Measurements from ENCODE around the gene THUMPD3. TPM values are rescaled to one million over a fixed set of nuclear protein-coding genes. Genes with fewer than 3 reads are reported as not detected.

THUMPD3 gene
- total and polyA plus RNA-seq, 11 donors, result 25.3 to 65.5 (median 51.5) TPM

DNA sequence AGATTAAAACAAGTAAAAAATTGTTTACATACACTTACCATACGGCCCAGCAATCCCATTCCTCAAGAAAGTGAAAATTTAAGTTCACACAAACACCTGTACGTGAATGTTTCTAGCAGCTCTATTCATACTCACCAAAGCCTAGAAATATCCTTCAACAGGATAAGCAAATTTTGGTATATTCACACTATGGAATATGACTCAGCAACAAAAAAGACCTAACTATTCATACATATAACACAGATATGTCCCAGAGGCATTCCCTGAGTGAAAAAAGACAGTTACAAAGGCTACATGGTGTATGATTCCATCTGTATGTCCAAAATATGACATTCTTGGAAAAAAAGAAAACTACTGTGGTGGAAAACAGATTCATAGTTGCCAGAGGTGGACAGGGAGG lies 40.1 kb upstream of the THUMPD3 start:
- DNase-seq (no peak), ATAC-seq (no peak)
- WGBS, 4 donors, result 94 to 95% (median 95%) methylated on average over 2 of the region's 2 CpGs
- Histone ChIP-seq H3K9me3 (no peaks in the 10 kb centered on the region), H3K4me1 (peaks cover 0 to 8% (median 0%) of the 10 kb centered on the region in 12 donors), H3K4me3 (no peak overlapping the region), H3K27ac (no peak overlapping the region), H3K36me3 (peaks cover 0 to 15% (median 0%) of the 10 kb centered on the region in 9 donors), H3K27me3 (no peaks in the 10 kb centered on the region)
- no peak for TF ChIP-seq POLR2A (IDR thresholded peaks at IDR 0.05)
- TF ChIP-seq, protein P1, sequence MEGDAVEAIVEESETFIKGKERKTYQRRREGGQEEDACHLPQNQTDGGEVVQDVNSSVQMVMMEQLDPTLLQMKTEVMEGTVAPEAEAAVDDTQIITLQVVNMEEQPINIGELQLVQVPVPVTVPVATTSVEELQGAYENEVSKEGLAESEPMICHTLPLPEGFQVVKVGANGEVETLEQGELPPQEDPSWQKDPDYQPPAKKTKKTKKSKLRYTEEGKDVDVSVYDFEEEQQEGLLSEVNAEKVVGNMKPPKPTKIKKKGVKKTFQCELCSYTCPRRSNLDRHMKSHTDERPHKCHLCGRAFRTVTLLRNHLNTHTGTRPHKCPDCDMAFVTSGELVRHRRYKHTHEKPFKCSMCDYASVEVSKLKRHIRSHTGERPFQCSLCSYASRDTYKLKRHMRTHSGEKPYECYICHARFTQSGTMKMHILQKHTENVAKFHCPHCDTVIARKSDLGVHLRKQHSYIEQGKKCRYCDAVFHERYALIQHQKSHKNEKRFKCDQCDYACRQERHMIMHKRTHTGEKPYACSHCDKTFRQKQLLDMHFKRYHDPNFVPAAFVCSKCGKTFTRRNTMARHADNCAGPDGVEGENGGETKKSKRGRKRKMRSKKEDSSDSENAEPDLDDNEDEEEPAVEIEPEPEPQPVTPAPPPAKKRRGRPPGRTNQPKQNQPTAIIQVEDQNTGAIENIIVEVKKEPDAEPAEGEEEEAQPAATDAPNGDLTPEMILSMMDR (IDR thresholded peaks at IDR 0.05), result no peak
- intact Hi-C loops (cut with DNase I), result no loop called here

DNA sequence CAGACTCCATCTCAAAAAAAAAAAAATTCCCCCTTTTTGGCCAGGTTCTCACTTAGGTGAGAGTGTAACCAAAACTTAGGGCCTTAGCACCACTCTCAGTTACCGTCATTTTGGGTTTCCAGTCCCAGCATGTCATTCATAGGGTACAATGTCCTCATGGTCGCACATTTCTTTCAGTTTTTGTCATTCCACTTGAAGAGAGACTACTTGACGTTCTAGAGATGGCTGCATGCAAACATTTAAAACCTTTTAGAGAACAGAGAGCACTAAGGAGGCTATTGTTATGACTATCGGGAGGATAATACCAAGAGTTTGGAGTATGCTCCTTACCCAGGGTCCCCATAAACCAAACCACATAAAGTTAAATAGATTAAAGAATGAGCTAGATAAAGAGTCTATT lies 37.9 kb upstream of the THUMPD3 start:
- H3K4me3 ChIP-seq, result no peak overlapping the region
- DNase-seq, result no peak
- 71 to 83% (median 75%) methylated on average over 4 of the region's 4 CpGs for WGBS, 4 donors
- H3K27ac ChIP-seq, result no peak overlapping the region
- no peaks in the 10 kb centered on the region for H3K9me3 ChIP-seq
- TF ChIP-seq, protein P1 (IDR thresholded peaks at IDR 0.05), result no peak
- TF ChIP-seq POLR2A (IDR thresholded peaks at IDR 0.05), result no peak
- peaks cover 0 to 15% (median 0%) of the 10 kb centered on the region in 9 donors for H3K36me3 ChIP-seq
- ATAC-seq, result no peak
- intact Hi-C loops (cut with DNase I), result no loop called here
- peaks cover 0 to 3% (median 0%) of the 10 kb centered on the region in 12 donors for H3K4me1 ChIP-seq
- no peaks in the 10 kb centered on the region for H3K27me3 ChIP-seq

DNA sequence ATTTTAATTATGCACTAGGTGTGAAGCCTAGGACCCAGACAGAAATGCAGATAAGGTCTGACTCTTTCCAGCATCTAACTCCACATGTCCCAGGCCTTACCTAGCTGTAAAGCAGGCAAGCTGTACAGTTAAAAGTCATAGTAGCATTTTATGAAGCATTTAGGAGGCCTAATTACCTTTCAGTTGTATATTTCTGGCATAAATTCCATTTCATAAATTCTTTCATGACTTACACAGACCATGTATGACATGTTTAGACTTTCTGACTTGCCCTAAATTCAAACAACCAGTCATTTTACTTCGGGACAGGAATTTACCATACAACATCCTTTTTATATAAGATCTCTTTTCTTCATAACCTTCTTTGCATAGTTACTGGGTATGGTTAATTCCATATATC lies 35.3 kb upstream of the THUMPD3 start:
- ATAC-seq (no peak), DNase-seq (no peak)
- Histone ChIP-seq H3K27me3 (no peaks in the 10 kb centered on the region), H3K27ac (no peak overlapping the region), H3K9me3 (no peaks in the 10 kb centered on the region), H3K36me3 (peaks cover 0 to 15% (median 0%) of the 10 kb centered on the region in 9 donors), H3K4me1 (no peaks in the 10 kb centered on the region), H3K4me3 (no peak overlapping the region)
- 77 to 85% (median 84%) methylated on average over 1 of the region's 1 CpG for WGBS, 4 donors
- intact Hi-C loops (cut with DNase I), result no loop called here
- TF ChIP-seq, protein P1 (IDR thresholded peaks at IDR 0.05), result no peak
- TF ChIP-seq POLR2A (IDR thresholded peaks at IDR 0.05), result no peak

DNA sequence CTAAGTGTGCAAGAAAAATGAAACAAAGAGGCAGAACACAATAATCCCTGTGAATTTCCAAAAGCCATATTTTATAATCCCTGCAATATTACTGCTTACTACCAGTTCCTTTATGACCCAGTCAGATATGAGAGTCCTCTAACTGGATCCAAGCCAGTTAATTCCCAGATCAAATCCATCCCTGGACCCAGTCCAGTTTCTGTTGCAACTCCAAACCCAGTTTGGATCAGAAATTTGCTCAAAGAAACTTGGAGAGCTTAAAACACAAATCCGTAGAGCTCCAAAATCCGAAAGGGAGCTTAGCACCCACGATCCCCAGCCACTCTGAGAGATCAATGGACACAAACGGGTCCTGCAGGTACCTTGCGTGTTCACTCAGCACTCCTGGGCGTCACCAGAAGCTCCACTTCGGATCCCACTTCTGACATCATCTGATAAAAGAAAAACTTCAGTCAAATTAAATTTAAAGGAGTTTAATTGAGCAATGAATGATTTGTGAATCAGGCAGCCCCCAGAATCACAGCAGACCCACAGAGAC lies 32.6 kb upstream of the THUMPD3 start:
- no peak for TF ChIP-seq POLR2A (IDR thresholded peaks at IDR 0.05)
- no peaks in the 10 kb centered on the region for H3K9me3 ChIP-seq
- H3K27ac ChIP-seq, result no peak overlapping the region
- H3K27me3 ChIP-seq, result no peaks in the 10 kb centered on the region
- no peak for ATAC-seq
- WGBS, 4 donors, result 71 to 80% (median 76%) methylated on average over 7 of the region's 7 CpGs
- no peak for DNase-seq
- H3K4me1 ChIP-seq, result no peaks in the 10 kb centered on the region
- peaks cover 0 to 6% (median 0%) of the 10 kb centered on the region in 9 donors for H3K36me3 ChIP-seq
- no peak overlapping the region for H3K4me3 ChIP-seq
- intact Hi-C loops (cut with DNase I), result no loop called here

DNA sequence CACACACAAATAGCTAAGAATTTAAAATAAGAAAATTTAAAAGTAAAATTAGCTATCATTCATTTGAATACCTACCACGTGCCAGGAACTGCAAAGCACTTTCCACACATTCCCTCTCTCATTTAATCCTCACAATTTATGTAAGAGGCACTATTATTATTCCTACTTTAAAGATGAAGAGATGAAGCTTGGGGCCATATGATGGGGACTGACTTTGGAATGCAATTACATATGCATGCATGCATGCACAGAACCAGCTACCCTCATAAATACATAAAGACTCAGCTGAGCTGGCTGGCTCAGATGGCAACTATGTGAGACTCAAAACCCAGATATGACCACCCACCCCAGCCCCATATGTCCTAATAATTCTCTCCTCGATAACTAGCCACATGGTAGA lies 31.7 kb upstream of the THUMPD3 start:
- no peak for DNase-seq
- H3K36me3 ChIP-seq, result no peaks in the 10 kb centered on the region
- H3K4me1 ChIP-seq, result no peaks in the 10 kb centered on the region
- no peak overlapping the region for H3K4me3 ChIP-seq
- WGBS, 4 donors, result 73 to 82% (median 78%) methylated on average over 2 of the region's 2 CpGs
- no peaks in the 10 kb centered on the region for H3K27me3 ChIP-seq
- no peaks in the 10 kb centered on the region for H3K9me3 ChIP-seq
- ATAC-seq, result no peak
- TF ChIP-seq, protein P1 (IDR thresholded peaks at IDR 0.05), result no peak
- TF ChIP-seq POLR2A (IDR thresholded peaks at IDR 0.05), result no peak
- intact Hi-C loops (cut with DNase I), result no loop called here
- no peak overlapping the region for H3K27ac ChIP-seq
